ENCODE results near the gene CTSC.

The CTSC gene

GRCh38 chr11:88308576-88308975 is 29.0 kb downstream of the CTSC start:
- no peak for TF ChIP-seq CTCF (IDR thresholded peaks at IDR 0.05)
- TF ChIP-seq ZFX (IDR thresholded peaks at IDR 0.05; ENCODE audit: borderline replicate concordance): no peak
- no peak overlapping the region for H3K27ac ChIP-seq

- no peak for TF ChIP-seq CTCF (IDR thresholded peaks at IDR 0.05)
Measured at GRCh38 chr11:88307749-88308425, 29.6 kb downstream of the CTSC start.

GRCh38 chr11:88306785-88307184 is 30.8 kb downstream of the CTSC start:
- H3K27ac ChIP-seq: no peak overlapping the region
- TF ChIP-seq CTCF (IDR thresholded peaks at IDR 0.05) (no peak; the same call in 1 of the 2 replicates), ZFX (IDR thresholded peaks at IDR 0.05; ENCODE audit: borderline replicate concordance) (no peak)

More at GRCh38 chr11:88307749-88308425, 29.6 kb downstream of the CTSC start:
- H3K27ac ChIP-seq: no peak overlapping the region

- no peak for TF ChIP-seq CTCF (IDR thresholded peaks at IDR 0.05)
- TF ChIP-seq ZFX (IDR thresholded peaks at IDR 0.05; ENCODE audit: borderline replicate concordance): no peak
- no peak overlapping the region for H3K27ac ChIP-seq
Measured at GRCh38 chr11:88305430-88305829, 32.1 kb downstream of the CTSC start.

GRCh38 chr11:88304352-88304751 is 33.2 kb downstream of the CTSC start:
- TF ChIP-seq CTCF (IDR thresholded peaks at IDR 0.05) (no peak), ZFX (IDR thresholded peaks at IDR 0.05; ENCODE audit: borderline replicate concordance) (no peak)
- H3K27ac ChIP-seq: no peak overlapping the region

GRCh38 chr11:88303037-88303436 is 34.5 kb downstream of the CTSC start:
- TF ChIP-seq ZFX (IDR thresholded peaks at IDR 0.05; ENCODE audit: borderline replicate concordance) (no peak), CTCF (IDR thresholded peaks at IDR 0.05) (no peak)
- H3K27ac ChIP-seq: no peak overlapping the region

GRCh38 chr11:88301488-88302140 is 35.9 kb downstream of the CTSC start:
- no peak for TF ChIP-seq ZFX (IDR thresholded peaks at IDR 0.05; ENCODE audit: borderline replicate concordance)
- no peak for TF ChIP-seq CTCF (IDR thresholded peaks at IDR 0.05)
- no peak overlapping the region for H3K27ac ChIP-seq

Data from 22Rv1 (cell line).